HuH-7.5 (cell line): ENCODE measurements around the gene GABBR2.

Source experiments
- DNase-seq: peaks from one replicate; pipeline ENCODE4 v3.0.0; 2011; ENCODE audit warnings: low spot score

Gene GABBR2

DNA sequence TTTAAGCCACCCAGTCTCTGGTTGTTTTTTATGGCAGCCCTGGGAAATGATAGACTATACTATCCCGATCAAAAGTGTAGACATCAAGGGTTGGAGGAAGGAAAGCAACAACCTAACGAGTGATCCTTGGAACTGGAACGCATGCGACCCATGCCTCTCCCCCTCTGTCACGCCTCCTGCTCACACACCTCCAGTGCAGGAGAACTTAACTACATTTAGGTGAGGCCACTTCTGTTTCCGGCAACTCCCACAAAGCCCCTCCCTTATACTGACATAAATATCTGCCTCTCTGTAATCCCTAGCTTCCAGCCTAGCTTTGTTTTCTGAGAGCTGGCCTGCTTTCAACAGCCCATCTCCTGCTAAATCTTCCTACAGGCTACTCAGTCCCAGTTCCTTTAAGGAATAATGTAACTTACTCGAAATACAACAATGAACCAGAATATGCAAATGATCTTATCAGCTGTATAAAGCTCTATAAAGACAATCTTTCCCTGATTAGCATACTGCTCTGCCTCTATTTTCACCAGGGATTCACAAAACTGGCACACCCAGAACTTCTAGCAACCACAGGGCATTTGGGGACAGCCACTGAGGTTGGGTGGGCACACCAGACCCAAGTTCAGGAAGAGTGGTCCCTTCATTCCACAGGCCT, 73.9 kb downstream of the GABBR2 start:
- DNase-seq = no peak

DNA sequence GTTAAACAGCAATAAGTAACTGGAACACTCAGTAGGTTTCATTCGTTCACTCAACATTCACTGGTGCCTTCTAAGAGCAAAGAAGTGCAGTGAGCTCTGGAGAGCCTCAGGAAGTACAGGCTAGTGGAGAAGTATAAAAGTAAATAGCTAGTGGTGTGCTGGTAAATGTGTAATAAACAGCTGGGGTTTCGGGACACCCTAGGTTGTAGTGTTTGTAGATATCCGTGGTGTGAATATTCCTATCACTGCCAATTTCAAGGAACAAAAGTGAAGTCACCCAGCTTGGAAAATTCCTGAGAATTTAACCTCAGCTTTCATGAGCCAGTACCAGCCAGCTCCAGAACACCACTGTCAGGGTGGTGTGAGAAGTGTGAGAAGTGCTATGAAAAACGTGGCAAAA, 75.9 kb downstream of the GABBR2 start:
- DNase-seq = no peak

- DNase-seq = no peak
Observed at GRCh38 chr9:98627296-98627695, 81.4 kb downstream of the GABBR2 start.

DNA sequence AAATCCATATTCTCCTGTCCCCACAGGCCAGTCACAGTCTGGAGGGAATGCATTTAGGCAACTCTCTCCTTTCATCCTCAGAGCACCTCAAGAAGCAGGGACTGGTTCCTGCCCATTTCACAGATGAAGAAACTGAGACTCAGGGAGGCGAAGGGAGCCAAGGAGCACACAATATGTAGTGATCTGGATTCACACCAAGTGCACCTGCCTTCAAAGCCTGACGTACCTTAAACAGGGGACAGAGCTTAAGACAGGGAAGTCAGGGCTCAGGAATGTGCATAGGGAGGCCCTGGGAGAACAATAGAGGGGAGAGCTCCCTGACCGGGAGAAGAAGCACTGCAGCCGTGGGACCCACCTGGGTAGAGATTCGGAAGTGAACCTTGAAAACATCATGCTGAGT, 83.0 kb downstream of the GABBR2 start:
- no peak for DNase-seq

GRCh38 chr9:98619788-98620187, 88.9 kb downstream of the GABBR2 start:
- no peak for DNase-seq

- no peak for DNase-seq
Observed at GRCh38 chr9:98615633-98616032, 93.1 kb downstream of the GABBR2 start.

DNA sequence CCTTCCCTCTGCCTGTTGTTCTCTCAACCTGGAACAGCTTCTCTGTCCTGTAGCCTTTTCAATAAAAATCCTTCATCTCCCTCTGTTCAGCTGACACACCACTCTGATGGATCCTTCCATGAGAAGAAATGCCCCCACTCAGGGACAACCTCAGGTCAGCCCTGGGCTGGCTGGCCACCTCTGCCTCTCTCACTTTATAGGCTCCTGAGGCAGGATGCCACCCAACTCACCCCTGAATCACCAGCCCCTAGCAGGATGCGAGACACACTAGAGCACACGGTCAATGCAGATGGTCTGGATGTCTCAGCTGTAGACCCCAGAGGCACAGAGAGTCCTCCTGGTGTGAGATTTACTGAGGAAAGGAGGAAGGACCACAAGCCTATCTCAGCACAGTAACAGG, 93.8 kb downstream of the GABBR2 start:
- DNase-seq = no peak

DNA sequence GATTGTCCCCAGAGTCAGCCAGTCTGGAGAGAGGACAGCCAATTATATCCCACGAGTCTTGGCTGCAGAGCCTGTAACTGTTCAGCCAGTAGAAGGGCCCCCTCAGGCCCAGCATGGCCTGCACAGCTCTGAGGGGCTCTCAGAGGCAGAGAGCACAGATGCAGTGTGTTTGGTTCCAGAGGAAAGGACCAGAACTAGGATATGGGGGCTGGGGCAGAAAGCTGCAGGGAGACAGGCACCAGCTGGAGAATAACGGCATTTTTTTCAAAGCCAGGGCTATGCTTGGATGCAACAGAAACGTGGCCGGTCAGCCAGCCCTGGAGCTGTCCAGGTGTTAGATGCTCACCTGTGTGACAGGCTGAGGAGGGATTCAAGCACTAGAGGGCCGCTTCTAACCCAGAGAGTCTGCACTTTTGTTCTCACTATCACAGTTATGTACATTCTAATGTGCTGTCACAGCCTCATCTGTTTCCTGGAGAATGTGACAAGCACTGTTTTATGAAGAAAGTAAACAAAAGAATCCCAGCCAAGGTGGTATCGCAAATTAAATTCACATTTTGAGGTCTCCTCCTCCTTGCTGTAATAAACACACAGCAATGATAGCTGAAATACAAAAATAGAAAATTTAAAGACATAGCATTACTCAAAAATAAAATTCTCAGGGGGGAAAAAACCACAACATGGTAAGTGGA, 96.5 kb downstream of the GABBR2 start:
- DNase-seq = no peak

- no peak for DNase-seq
Observed at GRCh38 chr9:98611319-98611718, 97.4 kb downstream of the GABBR2 start.

GRCh38 chr9:98610711-98611110, 98.0 kb downstream of the GABBR2 start:
- DNase-seq = no peak

- no peak for DNase-seq
Observed at GRCh38 chr9:98610211-98610610, 98.5 kb downstream of the GABBR2 start.

DNA sequence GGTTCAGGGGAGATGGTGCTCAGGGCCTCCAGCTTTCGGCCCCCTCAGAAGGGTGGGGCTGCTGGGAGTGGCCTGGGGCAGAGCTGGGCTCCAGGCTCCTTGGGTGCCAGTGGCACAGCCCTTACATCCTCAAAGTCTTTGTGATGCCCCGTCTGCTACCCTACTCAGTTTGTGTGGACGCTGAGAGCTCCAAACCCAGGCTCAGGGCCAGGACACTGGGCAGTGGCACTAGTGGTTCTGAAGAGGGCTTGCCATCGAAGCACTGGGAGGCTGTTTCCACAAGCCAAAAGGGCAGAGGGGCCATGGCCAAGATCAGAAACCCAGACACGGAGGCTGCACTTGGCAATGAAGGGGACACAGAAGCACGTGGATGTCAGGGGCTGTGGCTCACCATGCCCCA, 99.1 kb downstream of the GABBR2 start:
- DNase-seq = no peak

DNA sequence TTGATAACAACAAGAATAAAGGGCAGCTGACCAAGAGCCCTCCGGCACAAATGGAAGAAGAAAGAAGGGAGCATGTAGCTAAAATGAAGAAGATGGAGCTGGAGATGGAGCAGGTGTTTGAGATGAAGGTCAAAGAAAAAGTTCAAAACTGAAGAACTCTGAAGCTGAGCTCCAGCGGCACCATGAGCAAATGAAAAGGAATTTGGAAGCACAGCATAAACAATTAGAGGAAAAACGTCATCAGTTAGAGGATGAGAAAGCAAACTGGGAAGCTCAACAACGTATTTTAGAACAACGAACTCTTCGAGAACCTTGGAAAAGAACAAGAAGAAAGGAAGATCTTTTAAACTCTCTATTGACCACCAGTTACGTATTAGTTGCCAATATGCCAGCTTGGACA, 100.9 kb downstream of the GABBR2 start:
- no peak for DNase-seq

GRCh38 chr9:98607152-98607551, 101.6 kb downstream of the GABBR2 start:
- no peak for DNase-seq

GRCh38 chr9:98606730-98607129, 102.0 kb downstream of the GABBR2 start:
- no peak for DNase-seq

- no peak for DNase-seq
Observed at GRCh38 chr9:98605116-98605515, 103.6 kb downstream of the GABBR2 start.

- no peak for DNase-seq
Observed at GRCh38 chr9:98603821-98604383, 104.8 kb downstream of the GABBR2 start.

DNA sequence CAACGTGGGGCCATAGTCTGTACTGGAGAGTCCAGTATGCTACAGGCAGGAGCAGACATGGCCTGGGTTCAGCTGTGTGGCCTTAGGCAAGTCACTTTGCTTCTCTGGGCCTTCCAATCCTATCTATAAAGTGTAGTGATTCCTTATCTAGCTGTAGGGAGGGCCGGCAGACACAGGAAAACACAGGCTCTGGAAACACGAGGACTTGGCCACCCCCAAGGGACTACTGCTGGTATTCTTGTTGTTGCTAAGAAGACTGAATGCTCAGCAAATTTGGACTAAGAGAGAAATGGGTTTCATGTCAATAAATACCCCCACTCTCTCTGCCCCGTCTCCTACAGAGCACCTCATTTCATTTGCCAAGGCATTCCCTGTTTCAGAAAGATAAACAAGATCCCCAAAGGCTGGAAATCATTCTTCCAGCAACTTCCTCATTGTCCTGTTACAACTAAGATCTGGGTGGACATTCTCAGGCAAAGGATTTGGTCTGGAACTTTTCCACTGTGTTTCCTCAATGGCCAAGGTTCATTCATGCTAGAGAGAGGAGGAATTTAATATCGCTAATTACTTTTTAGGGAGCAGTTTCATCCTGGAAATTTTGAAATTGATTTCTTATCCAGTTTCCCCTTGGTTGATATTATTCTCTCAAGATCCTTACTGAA, 105.8 kb downstream of the GABBR2 start:
- no peak for DNase-seq

DNA sequence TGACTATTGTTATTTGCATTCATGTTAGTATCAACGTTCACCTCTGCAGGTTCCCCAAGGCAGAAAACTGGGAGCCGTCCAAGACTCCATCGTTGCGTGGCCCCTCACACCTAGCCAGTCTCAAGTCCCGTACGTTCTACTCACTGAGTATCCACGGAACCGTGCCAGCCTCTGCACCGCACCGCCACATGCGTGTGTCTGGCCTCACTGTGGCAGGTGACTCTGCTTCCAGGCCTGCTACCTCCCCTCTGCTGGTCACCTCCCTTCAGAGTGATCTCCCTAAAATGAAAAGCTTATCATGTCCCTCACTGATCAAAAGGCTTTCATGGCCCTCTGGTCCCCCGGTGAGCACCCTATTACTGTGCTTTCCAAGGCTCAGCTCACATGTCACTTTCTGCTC, 108.1 kb downstream of the GABBR2 start:
- no peak for DNase-seq

DNA sequence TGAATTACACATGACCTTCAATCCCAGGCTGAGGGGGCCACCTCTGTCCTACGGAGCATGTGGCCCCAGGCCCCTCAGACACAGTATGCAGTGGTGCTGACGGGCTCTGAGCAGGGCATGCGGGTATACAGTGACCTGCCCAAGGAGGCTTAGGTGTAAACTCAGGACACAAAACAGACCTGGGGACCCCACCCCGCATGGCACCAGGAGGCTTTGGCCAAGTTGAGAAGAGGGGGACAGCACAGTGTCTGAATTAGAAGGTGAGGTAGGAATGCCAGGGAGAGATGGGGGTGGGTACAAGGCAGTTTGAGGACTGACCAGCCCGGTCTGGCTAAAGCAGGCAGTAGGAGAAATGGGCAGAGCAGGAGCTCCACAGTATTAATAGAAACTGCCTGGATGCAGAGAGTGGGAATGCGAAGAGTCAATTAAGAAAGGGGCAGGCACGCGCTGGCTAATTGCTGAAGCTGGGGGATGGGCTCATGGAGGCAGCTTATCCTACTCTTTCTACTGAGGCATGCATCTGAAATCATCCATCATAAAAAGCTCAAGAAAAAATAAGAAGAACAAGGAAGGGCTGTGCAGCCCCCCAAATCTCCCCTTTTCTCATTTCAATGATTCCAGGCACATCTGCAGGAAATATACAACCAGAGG, 109.0 kb downstream of the GABBR2 start:
- no peak for DNase-seq

DNA sequence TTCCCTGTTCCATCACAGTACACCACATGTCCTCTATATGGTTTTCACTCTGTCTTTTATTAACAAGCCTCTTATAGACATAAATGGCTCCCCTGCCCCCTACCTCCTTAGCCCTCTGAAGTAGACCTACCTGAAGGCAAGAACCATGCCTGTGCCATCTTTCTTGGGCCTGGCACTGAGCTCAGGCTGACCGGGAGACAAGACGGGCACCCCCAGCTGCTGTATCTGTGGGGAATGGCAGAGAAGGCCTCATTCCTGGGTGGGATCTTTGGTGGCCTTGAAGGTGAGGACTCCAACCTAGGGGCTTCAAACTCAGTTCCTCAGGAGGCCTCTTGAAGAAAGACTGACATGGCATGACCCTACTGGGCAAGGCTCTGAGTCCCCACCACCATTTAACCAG, 109.9 kb downstream of the GABBR2 start:
- DNase-seq = no peak

- no peak for DNase-seq
Observed at GRCh38 chr9:98597236-98597771, 111.4 kb downstream of the GABBR2 start.
